Fibroblast of the aortic adventitia (primary cell): ENCODE results near the gene CREB3L2. TPM values are rescaled to one million over a fixed set of nuclear protein-coding genes. Genes with fewer than 3 reads are reported as not detected.
A peak's percentile ranks its signal among the peaks of the same experiment; 100 is the strongest.

Experiments
- DNase-seq: peaks from one replicate; pipeline ENCODE4 v3.0.0-alpha.2; 2010; ENCODE audit warnings: low read depth
- H3K4me3 ChIP-seq: 2 replicates; pipeline ENCODE4 v1.5.1; 2011; ENCODE audit warnings: low read depth, mild to moderate bottlenecking, control low read depth, low read length, moderate library complexity
- total RNA-seq: library from RNA; depleted of rRNA; stranded (reverse); fragments of >200 nt; gene quantifications from 2 replicates; pipeline ENCODE4 v1.2.3, GENCODE V29; 2012; ENCODE audit warnings: low replicate concordance
- TF ChIP-seq, protein P1 (sequence below): IDR thresholded peaks from 2 replicates; pipeline ENCODE4 v1.5.1; 2011; ENCODE audit warnings: mild to moderate bottlenecking, low read length, control low read depth, inconsistent platforms; ENCODE audit not compliant: insufficient read depth

Gene CREB3L2
- total RNA-seq, 1 donor = 36.8 TPM

DNA sequence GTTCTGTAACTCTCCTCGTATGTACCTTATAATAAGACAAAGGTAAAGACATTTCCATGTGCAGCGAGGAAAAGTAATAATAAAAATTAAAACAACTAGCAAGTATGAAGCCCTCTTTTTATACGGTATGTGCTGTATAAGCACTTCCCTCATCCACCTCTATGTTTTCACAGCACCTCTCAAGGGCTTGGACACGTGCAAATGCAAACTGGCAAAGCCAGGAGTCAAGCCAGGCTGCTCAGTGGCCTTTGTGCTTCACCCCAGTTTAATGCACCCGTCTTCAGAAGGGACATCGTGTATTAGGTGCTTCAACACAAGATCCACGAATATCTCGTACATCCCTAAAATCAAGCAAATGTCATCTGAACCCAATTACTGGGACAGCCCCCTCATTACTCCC is 153.8 kb downstream of the CREB3L2 start:
- no peak overlapping the region for H3K4me3 ChIP-seq
- DNase-seq = no peak
- TF ChIP-seq, protein P1, sequence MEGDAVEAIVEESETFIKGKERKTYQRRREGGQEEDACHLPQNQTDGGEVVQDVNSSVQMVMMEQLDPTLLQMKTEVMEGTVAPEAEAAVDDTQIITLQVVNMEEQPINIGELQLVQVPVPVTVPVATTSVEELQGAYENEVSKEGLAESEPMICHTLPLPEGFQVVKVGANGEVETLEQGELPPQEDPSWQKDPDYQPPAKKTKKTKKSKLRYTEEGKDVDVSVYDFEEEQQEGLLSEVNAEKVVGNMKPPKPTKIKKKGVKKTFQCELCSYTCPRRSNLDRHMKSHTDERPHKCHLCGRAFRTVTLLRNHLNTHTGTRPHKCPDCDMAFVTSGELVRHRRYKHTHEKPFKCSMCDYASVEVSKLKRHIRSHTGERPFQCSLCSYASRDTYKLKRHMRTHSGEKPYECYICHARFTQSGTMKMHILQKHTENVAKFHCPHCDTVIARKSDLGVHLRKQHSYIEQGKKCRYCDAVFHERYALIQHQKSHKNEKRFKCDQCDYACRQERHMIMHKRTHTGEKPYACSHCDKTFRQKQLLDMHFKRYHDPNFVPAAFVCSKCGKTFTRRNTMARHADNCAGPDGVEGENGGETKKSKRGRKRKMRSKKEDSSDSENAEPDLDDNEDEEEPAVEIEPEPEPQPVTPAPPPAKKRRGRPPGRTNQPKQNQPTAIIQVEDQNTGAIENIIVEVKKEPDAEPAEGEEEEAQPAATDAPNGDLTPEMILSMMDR = no peak

DNA sequence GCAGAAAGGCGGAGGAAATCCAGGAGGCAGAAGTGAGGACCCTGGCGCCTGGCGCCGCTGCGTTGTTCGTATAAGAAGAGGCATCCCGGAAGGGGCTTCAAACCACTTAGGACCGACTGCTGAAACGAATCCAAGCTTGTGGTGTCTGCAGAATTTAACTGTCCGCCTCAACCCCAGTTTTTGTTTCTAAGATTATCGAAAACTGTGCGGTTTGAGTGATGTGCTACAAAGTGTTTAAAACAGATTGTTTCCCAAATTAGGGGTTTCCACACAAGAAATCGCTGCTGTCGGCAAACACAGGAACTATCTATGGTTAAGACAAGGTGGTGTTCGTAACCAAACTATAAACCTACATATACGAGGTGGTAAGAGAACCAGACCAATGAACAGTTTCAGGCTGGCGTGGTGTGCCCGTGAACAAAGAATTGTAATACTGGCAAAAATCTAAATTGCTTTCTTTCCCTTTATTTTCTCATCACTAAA is 154.3 kb downstream of the CREB3L2 start:
- H3K4me3 ChIP-seq = peak overlapping the region; percentile 67
- no peak for DNase-seq
- TF ChIP-seq, protein P1 = no peak

DNA sequence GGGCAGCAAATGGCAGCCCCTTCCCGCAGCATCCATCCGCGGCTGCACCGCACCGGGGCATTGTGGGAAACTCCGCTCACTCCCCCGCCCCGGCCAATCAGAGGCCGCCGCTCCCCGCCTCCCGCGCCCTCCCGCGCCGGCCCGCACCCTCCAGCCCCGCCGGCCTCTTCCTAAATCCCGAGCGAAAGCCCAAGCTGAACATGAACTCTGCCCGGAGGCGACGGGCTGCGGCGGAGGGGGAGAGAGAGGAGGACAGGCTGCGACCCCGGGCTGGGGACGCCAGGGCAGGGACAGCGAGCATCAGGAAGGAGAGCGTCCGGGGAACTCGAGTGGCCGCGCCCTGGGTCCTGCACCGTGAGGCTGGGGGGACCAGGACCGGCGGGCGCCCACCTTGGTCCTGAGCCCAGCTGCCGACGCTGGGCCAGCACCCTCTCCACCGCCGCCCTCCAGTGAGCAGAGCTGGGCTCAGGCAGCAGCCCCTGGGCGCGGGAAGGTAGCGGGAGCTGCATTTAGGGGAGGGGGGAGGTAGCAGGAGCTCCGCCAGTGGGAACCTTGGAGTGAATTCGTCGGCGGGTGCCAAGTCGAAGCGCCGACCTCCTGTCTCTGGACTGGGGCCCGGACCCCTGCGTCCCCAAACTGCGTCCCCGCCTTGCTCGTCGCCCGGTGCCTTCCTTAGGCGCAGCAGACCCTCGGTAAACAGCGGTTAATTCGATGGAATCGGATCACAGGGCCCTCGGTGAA is 154.9 kb downstream of the CREB3L2 start, which contains the start of gene DGKI:
Gene DGKI (minus strand): TSS at position 148 of the 741 bp plus-strand sequence.
- TF ChIP-seq, protein P1 = no peak
- DNase-seq = no peak
- peak within 1 kb of the TSS; percentile 67 for H3K4me3 ChIP-seq

DNA sequence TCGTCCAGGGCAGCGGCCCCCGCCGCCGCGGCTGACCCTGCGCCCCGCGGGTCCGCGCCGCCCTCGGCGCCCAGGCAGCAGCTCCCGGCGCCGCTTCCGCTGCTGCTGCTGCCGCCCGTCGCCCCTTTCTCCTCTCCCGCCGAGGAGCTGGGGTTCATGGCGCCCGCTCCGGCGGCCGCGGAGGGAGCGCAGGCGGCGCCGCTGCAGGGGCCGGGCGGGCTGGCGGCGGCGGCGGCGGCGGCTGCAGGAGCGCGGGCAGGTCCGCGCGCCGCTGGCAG is 155.4 kb downstream of the CREB3L2 start:
- TF ChIP-seq, protein P1 = no peak
- peak overlapping the region; percentile 67 for H3K4me3 ChIP-seq
- DNase-seq = no peak

DNA sequence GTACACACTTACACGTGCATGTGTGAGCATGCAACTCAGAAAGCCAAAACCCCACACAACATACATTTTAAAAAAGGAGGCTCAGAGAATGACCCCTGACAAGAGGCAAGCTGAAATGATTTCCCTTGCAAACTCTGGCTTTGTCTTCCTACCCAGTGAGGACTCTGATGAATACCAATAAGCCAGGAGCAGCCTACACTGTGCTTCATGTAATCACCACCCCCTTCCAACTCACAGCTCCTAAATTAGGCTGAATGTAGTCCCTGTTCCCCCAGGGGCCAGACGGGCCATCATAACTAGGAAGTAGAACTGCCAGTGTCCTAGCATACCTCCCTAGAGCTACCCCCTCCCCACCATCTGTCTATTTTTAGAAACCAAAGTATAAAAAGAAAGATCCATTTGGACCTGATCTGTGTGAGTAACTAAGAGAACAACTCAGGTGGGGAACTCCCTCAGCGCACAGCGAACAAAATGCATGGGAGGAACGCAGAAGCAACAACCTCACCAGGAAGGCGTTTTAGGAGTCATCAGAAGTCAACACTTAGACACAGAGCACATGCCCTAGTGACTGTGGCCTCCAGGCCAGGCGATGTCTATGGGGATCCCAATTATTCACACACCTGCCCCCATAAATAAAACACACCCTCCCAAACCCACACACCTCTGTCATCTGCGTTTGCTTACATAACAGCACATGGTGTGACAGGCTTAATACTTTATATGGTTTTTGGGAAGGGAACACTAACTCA is 157.0 kb downstream of the CREB3L2 start:
- no peak for DNase-seq
- TF ChIP-seq, protein P1 = no peak
- no peak overlapping the region for H3K4me3 ChIP-seq

DNA sequence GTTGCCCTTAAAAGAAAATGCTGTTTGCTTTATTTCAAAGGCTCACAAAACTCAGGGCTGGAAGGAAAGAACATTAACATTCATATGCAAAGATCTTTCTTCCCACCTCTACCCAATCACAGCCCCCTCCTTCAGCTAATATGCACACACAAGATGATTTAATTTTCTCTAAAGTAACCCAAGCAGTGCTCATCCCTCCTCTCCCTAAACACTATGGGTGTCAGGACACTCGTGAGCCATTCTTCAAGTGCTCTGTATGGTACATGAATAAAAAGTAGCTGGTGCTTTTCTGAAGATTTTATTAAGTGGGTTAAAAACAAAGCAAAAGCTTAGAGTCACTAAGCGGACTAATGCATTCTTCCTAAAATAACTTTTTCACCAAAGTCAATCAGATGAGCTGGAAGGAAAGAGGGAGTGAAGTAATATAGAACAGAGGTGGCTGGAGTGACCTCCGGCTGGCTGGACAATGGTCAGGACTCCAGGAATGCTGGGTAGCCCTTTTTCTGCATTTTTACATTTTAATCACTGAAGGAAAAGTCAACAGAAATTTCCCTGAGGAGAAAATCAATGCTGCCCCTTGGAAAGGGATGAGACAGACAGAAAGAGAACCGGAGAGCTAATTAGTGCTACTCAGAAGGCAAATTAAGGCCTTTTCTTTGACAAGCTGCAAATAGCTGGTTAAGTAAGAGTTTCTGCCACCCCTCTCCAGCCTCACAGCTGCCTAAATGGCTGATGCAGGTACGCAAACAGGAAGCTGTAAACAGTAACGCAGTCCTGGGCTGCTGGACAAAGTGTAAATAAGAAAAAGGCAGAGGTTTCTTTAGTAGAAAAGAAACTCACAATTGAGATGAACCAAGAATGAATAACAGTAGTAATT is 161.7 kb downstream of the CREB3L2 start:
- TF ChIP-seq, protein P1 = no peak
- DNase-seq = no peak
- no peak overlapping the region for H3K4me3 ChIP-seq
